Left lung (tissue), 10 donors: ENCODE results near the gene CDK12. TPM values are rescaled to one million over a fixed set of nuclear protein-coding genes. Genes with fewer than 3 reads are reported as not detected.
A peak's percentile ranks its signal among the peaks of the same experiment; 100 is the strongest.
"Not testable (repeated sequence)": the region's sequence is repeated elsewhere in the genome, so short reads cannot be mapped to it uniquely, and the experiment has no call there.

Experiments
- ATAC-seq: fragments of 200-7000 bp; cut with Tn5 transposase; one replicate; pipeline ENCODE4 v1.9.1; 2020; ENCODE audit warnings: moderate library complexity
- DNase-seq, 4 donors: peaks; one replicate each; pipeline ENCODE4 v3.0.0-alpha.2; 2013 to 2020
- H3K27ac ChIP-seq, 2 donors: fragments of 200-600 bp; sonication (generic) in 1 of 2; one replicate each; pipeline versions ENCODE4 v1.5.0 to v1.8.0; 2020 to 2021
- H3K27me3 ChIP-seq, 2 donors: fragments of 200-600 bp; sonication (generic) in 1 of 2; one replicate each; pipeline versions ENCODE4 v1.5.0 to v1.8.0; 2020 to 2021
- H3K36me3 ChIP-seq, 2 donors: fragments of 200-600 bp; sonication (generic) in 1 of 2; one replicate each; pipeline versions ENCODE4 v1.5.0 to v1.8.0; 2020 to 2021
- H3K4me1 ChIP-seq, 2 donors: fragments of 200-600 bp; one replicate each; pipeline ENCODE4 v1.8.0; 2021
- H3K4me3 ChIP-seq, 2 donors: fragments of 200-600 bp; sonication (generic) in 1 of 2; one replicate each; pipeline versions ENCODE4 v1.5.0 to v1.8.0; 2020 to 2021; ENCODE audit warnings: mild to moderate bottlenecking in 1 of 2
- H3K9me3 ChIP-seq, 2 donors: fragments of 200-600 bp; sonication (generic) in 1 of 2; one replicate each; pipeline versions ENCODE4 v1.5.0 to v1.8.0; 2020 to 2021
- intact Hi-C, 2 donors: fragments of 100-400 bp; cut with DNase I; formaldehyde crosslinking; loops; one replicate each; pipeline versions ENCODE4 v1.11.2 to v1.14.2; 2022
- polyA plus RNA-seq, 6 donors: library from polyadenylated mRNA; unstranded; fragments of 120-200 nt; gene quantifications; one replicate each; pipeline ENCODE4 v1.2.1, GENCODE V29; 2013; ENCODE audit not compliant: insufficient read length in 6 of 6
- total RNA-seq, 2 donors: library from RNA; stranded (reverse); fragmentation: NEBNext Ultra II Directional; extraction: Animal tissue kit (Norgen Biotek cat#: 25700); gene quantifications; one replicate each; pipeline ENCODE4 v1.2.1, GENCODE V29; 2021
- TF ChIP-seq, protein P1 (sequence below), 2 donors: fragments of 200-600 bp; sonication (generic) in 1 of 2; IDR thresholded peaks; one replicate each; pipeline versions ENCODE4 v1.5.0 to v1.8.0; 2021; ENCODE audit warnings: antibody characterized with exemption in 2 of 2
- donor health status: DM: no; HTN: yes; CAD: no.
- donor health status: DM: no; HTN: no; CAD: no.

Gene CDK12
- total and polyA plus RNA-seq, 8 donors, result 43.9 to 77.3 (median 69.6) TPM

DNA sequence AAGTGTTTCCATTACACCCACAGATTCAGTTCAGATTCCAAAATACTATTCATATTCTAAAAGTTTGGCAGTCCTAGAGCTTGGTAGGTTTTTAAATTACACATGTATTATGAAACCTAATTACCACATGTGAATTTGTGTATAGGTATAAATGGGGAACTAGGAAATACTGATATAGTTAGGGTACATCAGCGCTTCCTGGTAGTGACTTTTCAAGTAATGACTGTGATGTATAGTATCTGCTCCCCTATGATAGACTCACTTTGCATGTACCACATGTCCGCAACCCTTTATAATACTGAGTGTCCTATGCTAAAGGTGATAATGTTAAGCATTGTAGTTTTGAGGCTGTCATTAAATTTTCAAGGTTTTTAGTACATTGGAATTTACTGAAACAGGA lies 22.9 kb downstream of the CDK12 start:
- TF ChIP-seq, protein P1, sequence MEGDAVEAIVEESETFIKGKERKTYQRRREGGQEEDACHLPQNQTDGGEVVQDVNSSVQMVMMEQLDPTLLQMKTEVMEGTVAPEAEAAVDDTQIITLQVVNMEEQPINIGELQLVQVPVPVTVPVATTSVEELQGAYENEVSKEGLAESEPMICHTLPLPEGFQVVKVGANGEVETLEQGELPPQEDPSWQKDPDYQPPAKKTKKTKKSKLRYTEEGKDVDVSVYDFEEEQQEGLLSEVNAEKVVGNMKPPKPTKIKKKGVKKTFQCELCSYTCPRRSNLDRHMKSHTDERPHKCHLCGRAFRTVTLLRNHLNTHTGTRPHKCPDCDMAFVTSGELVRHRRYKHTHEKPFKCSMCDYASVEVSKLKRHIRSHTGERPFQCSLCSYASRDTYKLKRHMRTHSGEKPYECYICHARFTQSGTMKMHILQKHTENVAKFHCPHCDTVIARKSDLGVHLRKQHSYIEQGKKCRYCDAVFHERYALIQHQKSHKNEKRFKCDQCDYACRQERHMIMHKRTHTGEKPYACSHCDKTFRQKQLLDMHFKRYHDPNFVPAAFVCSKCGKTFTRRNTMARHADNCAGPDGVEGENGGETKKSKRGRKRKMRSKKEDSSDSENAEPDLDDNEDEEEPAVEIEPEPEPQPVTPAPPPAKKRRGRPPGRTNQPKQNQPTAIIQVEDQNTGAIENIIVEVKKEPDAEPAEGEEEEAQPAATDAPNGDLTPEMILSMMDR (IDR thresholded peaks at IDR 0.05), result no peak
- DNase-seq, result no peak
- intact Hi-C loops, result no loop called here
- Histone ChIP-seq H3K4me3 (no peak overlapping the region), H3K27me3 (no peaks in the 10 kb centered on the region), H3K27ac (no peak overlapping the region), H3K4me1 (no peaks in the 10 kb centered on the region), H3K36me3 (peaks cover 0 to 53% of the 10 kb centered on the region in 2 donors), H3K9me3 (no peaks in the 10 kb centered on the region)
- ATAC-seq, result no peak

DNA sequence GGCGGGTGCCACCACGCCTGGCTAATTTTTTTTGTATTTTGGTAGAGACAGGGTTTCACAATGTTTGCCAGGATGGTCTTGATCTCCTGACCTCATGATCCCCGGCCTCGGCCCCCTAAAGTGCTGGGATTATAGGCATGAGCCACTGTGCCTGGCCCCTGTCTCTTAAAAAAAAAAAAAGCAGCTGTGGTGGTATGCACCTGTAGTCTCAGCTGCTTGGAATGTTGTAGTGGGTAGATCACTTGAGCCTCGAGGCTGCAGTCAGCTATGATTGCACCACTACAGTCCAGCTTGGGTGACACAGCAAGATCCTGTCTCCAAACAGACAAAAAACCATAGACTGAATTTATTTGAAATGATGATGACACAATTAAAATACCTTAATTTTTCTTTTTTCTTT lies 24.3 kb downstream of the CDK12 start:
- Histone ChIP-seq H3K27ac (no peak overlapping the region), H3K9me3 (no peaks in the 10 kb centered on the region), H3K4me3 (no peak overlapping the region), H3K4me1 (no peaks in the 10 kb centered on the region), H3K36me3 (peaks cover 0 to 54% of the 10 kb centered on the region in 2 donors), H3K27me3 (no peaks in the 10 kb centered on the region)
- intact Hi-C loops, result no loop called here
- DNase-seq, result no peak
- peak; percentile 95 for ATAC-seq
- TF ChIP-seq, protein P1 (IDR thresholded peaks at IDR 0.05), result no peak

DNA sequence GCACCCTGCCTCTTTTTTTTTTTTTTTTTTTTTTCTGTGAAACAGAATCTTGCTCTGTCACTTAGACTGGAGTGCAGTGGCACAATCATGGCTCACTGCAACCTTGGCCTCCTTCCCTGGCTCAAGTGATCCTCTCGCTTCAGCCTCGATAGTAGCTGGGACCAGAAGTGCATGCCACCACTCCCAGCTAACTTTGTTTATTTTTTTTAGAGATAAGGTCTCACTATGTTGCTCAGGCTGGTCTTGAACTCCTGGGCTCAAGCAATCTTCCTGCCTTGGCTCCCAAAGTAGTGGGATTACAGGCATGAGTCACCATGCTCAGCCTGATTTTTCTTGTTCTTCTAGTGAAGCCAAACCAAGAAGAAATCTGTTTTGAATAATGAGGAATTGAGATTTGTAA lies 25.0 kb downstream of the CDK12 start:
- TF ChIP-seq, protein P1 (IDR thresholded peaks at IDR 0.05), result no peak
- H3K27me3 ChIP-seq, result no peaks in the 10 kb centered on the region
- ATAC-seq (peak; percentile 66), DNase-seq (peak in 1 of 4 donors; percentile 34)
- H3K27ac ChIP-seq, result no peak overlapping the region
- H3K36me3 ChIP-seq, result peaks cover 0 to 54% of the 10 kb centered on the region in 2 donors
- intact Hi-C loops, result no loop called here
- H3K4me3 ChIP-seq, result no peak overlapping the region
- no peaks in the 10 kb centered on the region for H3K9me3 ChIP-seq
- H3K4me1 ChIP-seq, result no peaks in the 10 kb centered on the region

DNA sequence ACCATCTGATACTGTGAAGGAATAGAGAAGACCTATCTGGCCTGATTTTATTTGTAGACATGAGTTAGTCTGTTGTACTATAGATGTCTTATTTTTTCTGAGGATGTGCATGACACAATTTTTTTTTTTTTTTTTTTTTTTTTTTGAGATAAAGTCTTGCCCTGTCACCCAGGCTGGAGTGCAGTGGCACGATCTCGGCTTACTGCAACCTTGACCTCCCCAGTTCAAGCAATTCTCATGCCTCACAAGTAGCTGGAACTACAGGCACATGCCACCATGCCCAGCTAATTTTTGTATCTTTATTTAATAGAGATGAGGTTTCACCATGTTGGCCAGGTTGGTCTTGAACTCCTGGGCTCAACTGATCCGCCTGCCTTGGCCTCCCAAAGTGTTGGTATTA lies 26.2 kb downstream of the CDK12 start:
- H3K4me3 ChIP-seq, ATAC-seq, H3K4me1 ChIP-seq, DNase-seq, intact Hi-C loops, H3K9me3 ChIP-seq, H3K27ac ChIP-seq, H3K27me3 ChIP-seq: not testable (repeated sequence)
- H3K36me3 ChIP-seq, result peaks cover 0 to 54% of the 10 kb centered on the region in 2 donors

DNA sequence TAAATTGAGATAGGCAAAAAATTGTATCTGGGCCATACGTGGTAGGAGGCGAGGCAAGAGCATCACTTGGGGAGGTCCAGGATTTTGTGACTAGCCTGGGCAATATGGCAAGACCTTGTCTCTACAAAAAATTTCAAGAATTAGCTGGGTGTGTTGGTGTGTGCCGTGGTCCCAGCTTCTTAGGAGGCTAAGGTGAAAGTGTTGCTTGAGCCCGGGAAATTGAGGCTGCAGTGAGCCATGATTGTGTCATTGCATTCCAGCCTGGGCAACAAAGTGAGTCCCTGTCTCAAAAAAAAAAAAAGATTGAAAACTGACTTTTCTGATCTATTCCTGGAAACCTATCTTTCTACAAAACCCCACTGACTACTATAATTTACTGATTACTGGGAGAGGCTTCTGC lies 26.7 kb downstream of the CDK12 start:
- no peaks in the 10 kb centered on the region for H3K4me1 ChIP-seq
- ATAC-seq, result no peak
- H3K36me3 ChIP-seq, result peaks cover 0 to 54% of the 10 kb centered on the region in 2 donors
- DNase-seq, result no peak
- TF ChIP-seq, protein P1 (IDR thresholded peaks at IDR 0.05), result no peak
- H3K27ac ChIP-seq, result no peak overlapping the region
- no peaks in the 10 kb centered on the region for H3K27me3 ChIP-seq
- no peaks in the 10 kb centered on the region for H3K9me3 ChIP-seq
- intact Hi-C loops, result no loop called here
- no peak overlapping the region for H3K4me3 ChIP-seq

DNA sequence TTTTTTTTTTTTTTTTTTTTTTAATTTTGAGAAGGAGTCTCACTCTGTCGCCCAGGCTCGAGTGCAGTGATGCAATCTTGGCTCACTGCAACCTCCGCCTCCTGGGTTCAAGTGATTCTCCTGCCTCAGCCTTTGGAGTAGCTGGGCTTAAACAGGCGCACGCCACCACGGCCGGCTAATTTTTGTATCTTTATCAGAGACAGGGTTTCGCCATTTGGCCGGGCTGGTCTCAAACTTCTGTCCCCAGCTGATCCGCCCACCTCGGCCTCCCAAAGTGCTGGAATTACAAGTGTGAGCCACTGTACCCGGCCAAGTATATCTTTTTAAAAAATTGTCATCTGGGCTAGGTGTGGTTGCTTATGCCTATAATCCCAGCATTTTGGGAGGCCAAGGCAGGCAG lies 35.6 kb downstream of the CDK12 start:
- ATAC-seq, H3K4me3 ChIP-seq, DNase-seq, H3K27me3 ChIP-seq, H3K27ac ChIP-seq, intact Hi-C loops, H3K9me3 ChIP-seq, H3K4me1 ChIP-seq: not testable (repeated sequence)
- H3K36me3 ChIP-seq, result peaks cover 0 to 97% of the 10 kb centered on the region in 2 donors
